ENCODE results near the gene TWNK.

Gene TWNK

GRCh38 chr10:100986952-100987684 lies at the start of gene TWNK, which contains the start of gene MRPL43:
Gene TWNK, plus strand, starts transcription at chr10:100987543. Its CDS starts 668 bp downstream, at chr10:100988211.
Gene MRPL43, minus strand, starts transcription at chr10:100987497. Its CDS starts 54 bp downstream, at chr10:100987443.
- Histone ChIP-seq H3K4me3 (ENCODE audit: low read length) (peak within 1 kb of the TSS; percentile 99), H3K27me3 (ENCODE audit: control insufficient read depth, insufficient read depth, low read length) (no peaks in the 10 kb centered on the region), H3K9ac (ENCODE audit: low read length) (peak within 1 kb of the TSS; percentile 96), H3K27ac (ENCODE audit: low read length) (peak within 1 kb of the TSS; percentile 73), H3K9me3 (ENCODE audit: control insufficient read depth, low read depth, low read length) (no peaks in the 10 kb centered on the region), H3K36me3 (ENCODE audit: control insufficient read depth, low read depth, low read length) (peaks cover 31% of the 10 kb centered on the region), H3K4me1 (ENCODE audit: control insufficient read depth, low read depth, low read length) (peaks cover 4% of the 10 kb centered on the region)

DNA sequence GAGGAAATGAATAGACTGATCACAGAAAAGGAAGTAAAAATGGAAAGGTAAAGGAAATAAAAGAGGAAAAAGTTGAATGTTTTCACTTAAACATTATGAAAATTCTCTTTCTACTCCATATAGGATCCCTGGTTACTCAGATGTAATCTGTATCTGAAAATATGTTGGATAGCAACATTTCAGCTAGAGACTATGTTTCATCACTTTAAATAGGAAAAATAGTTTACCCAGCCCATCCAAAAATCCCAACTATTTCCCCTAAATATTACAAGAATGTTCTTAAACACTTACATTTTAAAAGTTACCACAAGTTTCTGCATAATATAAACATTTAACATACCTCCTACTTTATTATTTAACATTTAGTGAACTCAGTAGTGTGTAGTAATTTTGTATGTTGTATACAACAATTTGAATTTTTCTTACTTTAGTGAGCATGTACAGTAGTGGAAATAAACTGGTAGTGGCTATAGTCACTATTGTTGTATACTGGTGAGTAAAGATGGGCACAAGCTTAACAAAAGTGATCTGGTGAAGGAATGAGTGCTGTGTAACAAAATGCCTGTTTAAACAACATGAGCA lies 47.5 kb upstream of the TWNK start:
- peaks cover 41% of the 10 kb centered on the region for H3K36me3 ChIP-seq (ENCODE audit: control insufficient read depth, low read depth, low read length)
- H3K4me3 ChIP-seq (ENCODE audit: low read length) = no peak overlapping the region
- H3K9ac ChIP-seq (ENCODE audit: low read length) = no peak overlapping the region
- no peaks in the 10 kb centered on the region for H3K9me3 ChIP-seq (ENCODE audit: control insufficient read depth, low read depth, low read length)
- H3K27ac ChIP-seq (ENCODE audit: low read length) = no peak overlapping the region
- H3K4me1 ChIP-seq (ENCODE audit: control insufficient read depth, low read depth, low read length) = no peaks in the 10 kb centered on the region
- H3K27me3 ChIP-seq (ENCODE audit: control insufficient read depth, insufficient read depth, low read length) = no peaks in the 10 kb centered on the region

- Histone ChIP-seq H3K9me3 (ENCODE audit: control insufficient read depth, low read depth, low read length) (no peaks in the 10 kb centered on the region), H3K36me3 (ENCODE audit: control insufficient read depth, low read depth, low read length) (peaks cover 55% of the 10 kb centered on the region), H3K9ac (ENCODE audit: low read length) (no peak overlapping the region), H3K4me1 (ENCODE audit: control insufficient read depth, low read depth, low read length) (no peaks in the 10 kb centered on the region), H3K27ac (ENCODE audit: low read length) (no peak overlapping the region), H3K4me3 (ENCODE audit: low read length) (no peak overlapping the region), H3K27me3 (ENCODE audit: control insufficient read depth, insufficient read depth, low read length) (no peaks in the 10 kb centered on the region)
Observed at GRCh38 chr10:100942229-100942628, 45.1 kb upstream of the TWNK start.

- H3K4me3 ChIP-seq (ENCODE audit: low read length) = no peak overlapping the region
- no peak overlapping the region for H3K27ac ChIP-seq (ENCODE audit: low read length)
- H3K36me3 ChIP-seq (ENCODE audit: control insufficient read depth, low read depth, low read length) = peaks cover 54% of the 10 kb centered on the region
- no peaks in the 10 kb centered on the region for H3K9me3 ChIP-seq (ENCODE audit: control insufficient read depth, low read depth, low read length)
- H3K9ac ChIP-seq (ENCODE audit: low read length) = no peak overlapping the region
- H3K4me1 ChIP-seq (ENCODE audit: control insufficient read depth, low read depth, low read length) = no peaks in the 10 kb centered on the region
- H3K27me3 ChIP-seq (ENCODE audit: control insufficient read depth, insufficient read depth, low read length) = no peaks in the 10 kb centered on the region
Observed at GRCh38 chr10:100943508-100943907, 43.8 kb upstream of the TWNK start.

- Histone ChIP-seq H3K27me3 (ENCODE audit: control insufficient read depth, insufficient read depth, low read length) (no peaks in the 10 kb centered on the region), H3K9ac (ENCODE audit: low read length) (no peak overlapping the region), H3K4me1 (ENCODE audit: control insufficient read depth, low read depth, low read length) (no peaks in the 10 kb centered on the region), H3K4me3 (ENCODE audit: low read length) (no peak overlapping the region), H3K9me3 (ENCODE audit: control insufficient read depth, low read depth, low read length) (no peaks in the 10 kb centered on the region), H3K27ac (ENCODE audit: low read length) (no peak overlapping the region), H3K36me3 (ENCODE audit: control insufficient read depth, low read depth, low read length) (peaks cover 62% of the 10 kb centered on the region)
Observed at GRCh38 chr10:100945754-100946153, 41.6 kb upstream of the TWNK start.

- H3K4me1 ChIP-seq (ENCODE audit: control insufficient read depth, low read depth, low read length) = no peaks in the 10 kb centered on the region
- H3K4me3 ChIP-seq (ENCODE audit: low read length) = no peak overlapping the region
- no peaks in the 10 kb centered on the region for H3K27me3 ChIP-seq (ENCODE audit: control insufficient read depth, insufficient read depth, low read length)
- H3K9me3 ChIP-seq (ENCODE audit: control insufficient read depth, low read depth, low read length) = no peaks in the 10 kb centered on the region
- H3K27ac ChIP-seq (ENCODE audit: low read length) = no peak overlapping the region
- no peak overlapping the region for H3K9ac ChIP-seq (ENCODE audit: low read length)
- peaks cover 52% of the 10 kb centered on the region for H3K36me3 ChIP-seq (ENCODE audit: control insufficient read depth, low read depth, low read length)
Observed at GRCh38 chr10:100948916-100949315, 38.4 kb upstream of the TWNK start.

GRCh38 chr10:100960251-100960650 lies 27.1 kb upstream of the TWNK start:
- H3K9me3 ChIP-seq (ENCODE audit: control insufficient read depth, low read depth, low read length) = no peaks in the 10 kb centered on the region
- no peak overlapping the region for H3K9ac ChIP-seq (ENCODE audit: low read length)
- no peaks in the 10 kb centered on the region for H3K27me3 ChIP-seq (ENCODE audit: control insufficient read depth, insufficient read depth, low read length)
- no peaks in the 10 kb centered on the region for H3K4me1 ChIP-seq (ENCODE audit: control insufficient read depth, low read depth, low read length)
- peaks cover 44% of the 10 kb centered on the region for H3K36me3 ChIP-seq (ENCODE audit: control insufficient read depth, low read depth, low read length)
- H3K4me3 ChIP-seq (ENCODE audit: low read length) = no peak overlapping the region
- no peak overlapping the region for H3K27ac ChIP-seq (ENCODE audit: low read length)

DNA sequence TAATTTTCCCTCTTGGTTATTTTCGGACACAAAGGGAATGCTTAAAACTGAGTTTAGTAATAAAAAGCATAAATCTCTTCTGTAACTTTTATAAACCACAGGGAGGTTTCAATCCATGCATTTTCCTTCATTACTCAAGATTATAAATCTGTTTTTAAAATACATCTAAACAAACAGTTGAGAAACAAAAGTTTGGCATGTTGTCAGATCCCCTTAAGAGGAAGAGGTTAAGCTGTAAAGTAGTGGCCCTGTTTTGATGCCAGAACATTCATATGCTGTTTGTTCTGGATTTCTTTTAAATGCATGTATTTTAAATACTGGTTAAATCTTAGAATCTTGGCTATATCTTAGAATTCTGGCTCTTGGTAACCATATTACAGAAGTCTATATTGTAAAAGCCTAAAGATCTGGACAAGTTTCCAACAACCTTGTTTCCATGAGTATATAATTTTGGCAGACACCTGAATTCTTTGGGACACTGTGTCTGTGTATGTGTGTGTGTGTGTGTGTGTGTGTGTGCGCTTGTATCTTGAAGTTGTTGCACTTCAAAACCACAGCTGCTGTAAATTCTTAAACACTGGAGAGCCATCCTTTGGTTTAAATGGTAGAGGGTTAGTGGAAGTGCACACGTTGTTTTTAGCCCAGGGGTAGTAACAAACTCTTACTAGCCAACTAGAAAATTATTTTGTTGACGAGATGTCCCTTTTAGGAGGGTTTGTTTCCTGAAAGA lies 24.8 kb upstream of the TWNK start:
- no peaks in the 10 kb centered on the region for H3K4me1 ChIP-seq (ENCODE audit: control insufficient read depth, low read depth, low read length)
- H3K36me3 ChIP-seq (ENCODE audit: control insufficient read depth, low read depth, low read length) = peaks cover 32% of the 10 kb centered on the region
- no peak overlapping the region for H3K4me3 ChIP-seq (ENCODE audit: low read length)

DNA sequence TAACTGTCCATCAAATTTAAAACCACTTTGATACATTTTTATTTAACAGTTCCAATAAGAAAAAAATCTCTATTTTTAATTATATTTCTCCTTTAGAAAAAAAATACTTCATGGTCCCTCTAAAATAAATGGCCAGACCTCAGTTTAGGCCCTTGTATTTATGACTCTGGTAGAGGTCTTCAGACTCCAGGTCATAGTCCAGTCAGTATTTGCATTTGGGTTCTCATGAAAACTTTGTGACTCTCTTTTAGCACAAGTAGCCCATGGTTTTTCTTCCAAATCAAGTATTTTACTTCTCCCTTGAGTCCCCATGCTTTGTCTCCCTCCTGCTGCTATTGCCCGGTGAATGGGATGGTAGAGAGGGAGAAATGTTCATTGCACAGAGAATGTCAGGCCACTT lies 23.5 kb upstream of the TWNK start:
- no peak overlapping the region for H3K9ac ChIP-seq (ENCODE audit: low read length)
- H3K4me1 ChIP-seq (ENCODE audit: control insufficient read depth, low read depth, low read length) = no peaks in the 10 kb centered on the region
- no peaks in the 10 kb centered on the region for H3K27me3 ChIP-seq (ENCODE audit: control insufficient read depth, insufficient read depth, low read length)
- no peaks in the 10 kb centered on the region for H3K9me3 ChIP-seq (ENCODE audit: control insufficient read depth, low read depth, low read length)
- peaks cover 32% of the 10 kb centered on the region for H3K36me3 ChIP-seq (ENCODE audit: control insufficient read depth, low read depth, low read length)
- no peak overlapping the region for H3K4me3 ChIP-seq (ENCODE audit: low read length)
- H3K27ac ChIP-seq (ENCODE audit: low read length) = no peak overlapping the region

More for the DNA sequence above, 24.8 kb upstream of the TWNK start:
- Histone ChIP-seq H3K9ac (ENCODE audit: low read length) (no peak overlapping the region), H3K27me3 (ENCODE audit: control insufficient read depth, insufficient read depth, low read length) (no peaks in the 10 kb centered on the region), H3K9me3 (ENCODE audit: control insufficient read depth, low read depth, low read length) (no peaks in the 10 kb centered on the region), H3K27ac (ENCODE audit: low read length) (no peak overlapping the region)

GRCh38 chr10:100965820-100966219 lies 21.5 kb upstream of the TWNK start:
- H3K36me3 ChIP-seq (ENCODE audit: control insufficient read depth, low read depth, low read length) = peaks cover 17% of the 10 kb centered on the region
- peaks cover 5% of the 10 kb centered on the region for H3K27me3 ChIP-seq (ENCODE audit: control insufficient read depth, insufficient read depth, low read length)
- H3K4me3 ChIP-seq (ENCODE audit: low read length) = no peak overlapping the region
- no peaks in the 10 kb centered on the region for H3K9me3 ChIP-seq (ENCODE audit: control insufficient read depth, low read depth, low read length)
- H3K4me1 ChIP-seq (ENCODE audit: control insufficient read depth, low read depth, low read length) = no peaks in the 10 kb centered on the region
- no peak overlapping the region for H3K27ac ChIP-seq (ENCODE audit: low read length)
- H3K9ac ChIP-seq (ENCODE audit: low read length) = no peak overlapping the region

GRCh38 chr10:100966887-100967286 lies 20.5 kb upstream of the TWNK start:
- Histone ChIP-seq H3K9ac (ENCODE audit: low read length) (no peak overlapping the region), H3K9me3 (ENCODE audit: control insufficient read depth, low read depth, low read length) (no peaks in the 10 kb centered on the region), H3K4me3 (ENCODE audit: low read length) (no peak overlapping the region), H3K4me1 (ENCODE audit: control insufficient read depth, low read depth, low read length) (no peaks in the 10 kb centered on the region), H3K27ac (ENCODE audit: low read length) (no peak overlapping the region), H3K27me3 (ENCODE audit: control insufficient read depth, insufficient read depth, low read length) (peaks cover 5% of the 10 kb centered on the region), H3K36me3 (ENCODE audit: control insufficient read depth, low read depth, low read length) (peaks cover 10% of the 10 kb centered on the region)
